K562 (cell line): Measurements from ENCODE around the gene FARSA. TPM values are rescaled to one million over a fixed set of nuclear protein-coding genes. Genes with fewer than 3 reads are reported as not detected.

Experiments
- ATAC-seq: fragments of 200-7000 bp; cut with Tn5 transposase; 3 replicates; pipeline ENCODE4 v1.9.1; 2020; ENCODE audit warnings: moderate library complexity
- Bru-seq: library from RNA; stranded (reverse); fragments of 400-500 nt; gene quantifications from one replicate; lab custom pipeline; 2021; lab: Mats Ljungman, UMichigan
- BruChase-seq, 2 experiments: library from RNA; stranded (reverse); fragments of 400-500 nt; gene quantifications; one replicate each; lab custom pipeline; 2021; lab: Mats Ljungman, UMichigan
- BruUV-seq: library from RNA; stranded (reverse); fragments of 400-500 nt; replicated peaks from 2 replicates; lab custom pipeline; 2021; lab: Mats Ljungman, UMichigan
- CTCF ChIA-PET: fragments of 300-600 bp; formaldehyde crosslinking; extraction: SDS; loops from one replicate; lab custom pipeline; 2021; ENCODE audit warnings: low intra/inter-chr PET ratio; lab: Yijun Ruan, JAX
- POLR2A ChIA-PET: fragments of 300-600, 350-650 bp; sonication (Branson Sonifier 250); formaldehyde crosslinking; extraction: SDS; loops from one replicate; lab custom pipeline; 2021; ENCODE audit warnings: antibody characterized with exemption, inconsistent platforms; lab: Yijun Ruan, JAX
- DNase-seq, 4 experiments: peaks; one replicate each; pipeline versions ENCODE4 v3.0.0 to v3.0.0-alpha.2; 2011 to 2018; ENCODE audit warnings: low spot score in 3 of 4, mixed read lengths in 3 of 4; ENCODE audit errors: extremely low read depth in 1 of 4
- FAIRE-seq: peaks from 2 replicates; lab custom pipeline; 2011; peaks lifted over from hg19 to GRCh38; lab: Jason Lieb, UNC
- H2AFZ ChIP-seq: 2 replicates; pipeline ENCODE4 v1.6.0; 2011; ENCODE audit warnings: low read depth, low read length, control low read depth, inconsistent platforms
- H3K27ac ChIP-seq: fragments of 200-600 bp; 3 replicates; pipeline ENCODE4 v1.8.0; 2011; ENCODE audit warnings: low read depth, mild to moderate bottlenecking, control low read depth, inconsistent platforms, low read length, moderate library complexity, mixed read lengths; ENCODE audit errors: extremely low read depth
- H3K27me3 ChIP-seq, 2 experiments: fragments of 300-600 bp in 1 of 2; 2 replicates in 1 of 2; 3 replicates in 1 of 2; pipeline versions ENCODE4 v1.6.0 to v1.8.0; 2011; ENCODE audit warnings: inconsistent platforms in 2 of 2, low read length in 2 of 2, mild to moderate bottlenecking in 1 of 2, mixed read lengths in 1 of 2, moderate library complexity in 1 of 2; ENCODE audit not compliant: control insufficient read depth in 2 of 2, insufficient read depth in 2 of 2
- H3K36me3 ChIP-seq: fragments of 300-600 bp; 3 replicates; pipeline ENCODE4 v1.8.0; 2011; ENCODE audit warnings: mild to moderate bottlenecking, low read length, inconsistent platforms; ENCODE audit not compliant: control insufficient read depth, insufficient read depth
- H3K4me1 ChIP-seq, 2 experiments: fragments of 200-600 bp in 1 of 2; replicated peaks in 1 of 2; 2 replicates in 1 of 2; 3 replicates in 1 of 2; pipeline versions ENCODE4 v1.5.1 to v1.8.0; 2011; ENCODE audit warnings: inconsistent platforms in 2 of 2, low read length in 2 of 2, mild to moderate bottlenecking in 1 of 2, mixed read lengths in 1 of 2, moderate library complexity in 1 of 2; ENCODE audit not compliant: control insufficient read depth in 2 of 2, insufficient read depth in 2 of 2
- H3K4me2 ChIP-seq: 2 replicates; pipeline ENCODE4 v1.6.1; 2011; ENCODE audit warnings: low read length, control low read depth, inconsistent platforms, mixed read lengths; ENCODE audit not compliant: insufficient read depth
- H3K4me3 ChIP-seq: fragments of 200-600 bp; sonication (generic), shearing (Covaris generic); 2 replicates; pipeline ENCODE4 v1.5.1; 2016; ENCODE audit warnings: control low read depth, inconsistent platforms
- H3K79me2 ChIP-seq: fragments of 200-600 bp; 3 replicates; pipeline ENCODE4 v1.8.0; 2011; ENCODE audit warnings: low read length, inconsistent platforms; ENCODE audit not compliant: control insufficient read depth, insufficient read depth
- H3K9ac ChIP-seq, 2 experiments: 2 replicates each; pipeline versions ENCODE4 v1.6.0 to v1.6.1; 2011; ENCODE audit warnings: low read depth in 2 of 2, low read length in 2 of 2, control low read depth in 1 of 2, inconsistent platforms in 1 of 2, mild to moderate bottlenecking in 1 of 2, mixed read lengths in 1 of 2; ENCODE audit not compliant: insufficient read depth in 1 of 2
- H3K9me1 ChIP-seq: one replicate; pipeline ENCODE4 v1.6.0; 2011; ENCODE audit warnings: inconsistent platforms, mild to moderate bottlenecking, low read length, moderate library complexity; ENCODE audit not compliant: control insufficient read depth, insufficient read depth
- H3K9me3 ChIP-seq: replicated peaks from 2 replicates; pipeline ENCODE4 v1.5.1; 2011; ENCODE audit warnings: low read depth, low read length, inconsistent platforms; ENCODE audit not compliant: control insufficient read depth, insufficient read depth
- H4K20me1 ChIP-seq: replicated peaks from 2 replicates; pipeline ENCODE4 v1.6.1; 2011; ENCODE audit warnings: low read length, inconsistent platforms, mixed read lengths; ENCODE audit not compliant: control insufficient read depth, insufficient read depth
- PRMT5 ChIP-seq: sonication (generic); formaldehyde crosslinking; IDR thresholded peaks from 2 replicates; pipeline ENCODE4 v1.5.0; 2020; ENCODE audit warnings: missing genetic modification reagents
- WGBS: fragments of 100-300 bp; shearing (Covaris generic); methylation state at CpG from one replicate; pipeline ENCODE4 v1.1.6; 2016; ENCODE audit warnings: low coverage, mixed read lengths; ENCODE audit not compliant: insufficient coverage; ENCODE audit errors: missing lambda C conversion rate; 5-methylcytosine and 5-hydroxymethylcytosine counted together
- in situ Hi-C: fragments of 300-500 bp; cut with MboI; formaldehyde crosslinking; loops from 4 replicates; pipeline ENCODE4 v1.15.0; 2018; ENCODE audit warnings: inconsistent platforms, mixed read lengths
- intact Hi-C: fragments of 100-400 bp; cut with micrococcal nuclease; formaldehyde crosslinking; loops from 2 replicates; pipeline ENCODE4 v1.14.2; 2022
- long read RNA-seq, 3 experiments: library from polyadenylated mRNA in 2 of 3; library from RNA in 1 of 3; unstranded in 2 of 3; stranded (forward) in 1 of 3; transcript quantifications; one replicate each; pipeline ENCODE4 v2.0.0, GENCODE V29; 2019 to 2022
- polyA minus RNA-seq, 3 experiments: library from RNA; depleted of rRNA, polyadenylated mRNA; stranded (reverse); fragments of >200 nt; gene quantifications; 2 replicates each; pipeline ENCODE4 v1.2.3, GENCODE V29; 2011
- polyA plus RNA-seq, 8 experiments: library from polyadenylated mRNA; depleted of rRNA in 4 of 8; stranded (reverse) in 5 of 8; unstranded in 3 of 8; fragments of >200 nt; fragmentation: Nextera tagmentation in 2 of 8; fragmentation: Illumina TruSeq in 1 of 8; extraction: Ambion mirVana in 2 of 8; extraction: Trizol in 1 of 8; gene quantifications; 2 replicates each; pipeline versions ENCODE4 v1.2.1 to v1.2.3, GENCODE V29; 2011 to 2014; ENCODE audit warnings: inconsistent platforms in 1 of 8, missing spikeins in 1 of 8
- total RNA-seq, 7 experiments: library from RNA; depleted of rRNA in 6 of 7; stranded (reverse); fragments of >200 nt in 6 of 7; fragmentation: Illumina TruSeq in 2 of 7; extraction: Trizol in 2 of 7; gene quantifications; 2 replicates each; pipeline versions ENCODE4 v1.2.1 to v1.2.3, GENCODE V29; 2011 to 2021; ENCODE audit warnings: low replicate concordance in 1 of 7
- TF ChIP-seq, protein P1 (sequence below): sonication (generic); formaldehyde crosslinking; IDR thresholded peaks from 2 replicates; pipeline ENCODE4 v1.8.1; 2023; ENCODE audit warnings: mild to moderate bottlenecking, missing genetic modification reagents
- TF ChIP-seq, protein P2 (sequence below): sonication (generic); formaldehyde crosslinking; IDR thresholded peaks from 2 replicates; pipeline ENCODE4 v1.8.0; 2022; ENCODE audit warnings: mild to moderate bottlenecking, missing genetic modification reagents

FARSA gene
- 40.0 and 119 TPM in 2 replicates for total RNA-seq (2011; cell fraction: chromatin; rRNA removed; ENCODE audit: low replicate concordance)
- 123 and 134 TPM in 2 replicates for total RNA-seq (2011; cell fraction: nucleolus; rRNA removed)
- 41.9 and 67.4 TPM in 2 replicates for total RNA-seq (2011; cell fraction: nucleoplasm; rRNA removed)
- total RNA-seq (2014; rRNA removed) (186 and 188 TPM in 2 replicates), total RNA-seq (2014; rRNA removed; fragmentation: Illumina TruSeq; extraction: Trizol) (23.7 and 36.8 TPM in 2 replicates), total RNA-seq (2015; rRNA removed; fragmentation: Illumina TruSeq; extraction: Trizol) (89.6 and 102 TPM in 2 replicates), total RNA-seq (2021) (237 TPM in 2 replicates), polyA plus RNA-seq (2011; rRNA removed) (25.2 and 39.6 TPM in 2 replicates), polyA plus RNA-seq (2014; fragmentation: Illumina TruSeq; extraction: Trizol) (173 and 186 TPM in 2 replicates), polyA plus RNA-seq (2014; fragmentation: Nextera tagmentation; extraction: Ambion mirVana) (10 to 100 TPM; 32.6 to 40.0 TPM), polyA plus RNA-seq (2014; rRNA removed) (117 and 142 TPM in 2 replicates), polyA minus RNA-seq (2011; rRNA and poly(A)+ RNA removed) (10.9 and 13.1 TPM in 2 replicates), Bru-seq, nascent RNA (percentile 88 among the genes with signal in this experiment), BruChase-seq, experiment 1, labeled RNA remaining after a 2-hour chase (percentile 76 among the genes with signal in this experiment), BruChase-seq, experiment 2, labeled RNA remaining after a 6-hour chase (percentile 77 among the genes with signal in this experiment)
- polyA plus RNA-seq (2011; cell fraction: cytosol; rRNA removed), result 37.9 and 94.3 TPM in 2 replicates
- polyA plus RNA-seq (2011; cell fraction: nucleus; rRNA removed), result 112 and 187 TPM in 2 replicates
- polyA plus RNA-seq (2012), result 137 and 208 TPM in 2 replicates
- polyA minus RNA-seq (2011; cell fraction: cytosol; rRNA and poly(A)+ RNA removed), result 49.3 and 54.1 TPM in 2 replicates
- 39.9 and 40.1 TPM in 2 replicates for polyA minus RNA-seq (2011; cell fraction: nucleus; rRNA and poly(A)+ RNA removed)
- long read RNA-seq, experiment 1, transcript FARSA-201 (13 exons, 1,814 nt), result major isoform, 379 of 1,233 reads
- long read RNA-seq, experiment 1, partial matches to known transcripts, result 790 of 1,233 reads
- long read RNA-seq, experiment 1, other reads (novel, unspliced or antisense), result 62 of 1,233 reads
- long read RNA-seq, experiment 2, transcript FARSA-201 (13 exons, 1,814 nt), result major isoform, 122 of 304 reads
- long read RNA-seq, experiment 2, partial matches to known transcripts, result 145 of 304 reads
- long read RNA-seq, experiment 2, other reads (novel, unspliced or antisense), result 33 of 304 reads
- long read RNA-seq, experiment 3, transcript FARSA-201 (13 exons, 1,814 nt), result major isoform, 544 of 606 reads
- long read RNA-seq, experiment 3, partial matches to known transcripts, result 27 of 606 reads
- long read RNA-seq, experiment 3, other reads (novel, unspliced or antisense), result 35 of 606 reads

DNA sequence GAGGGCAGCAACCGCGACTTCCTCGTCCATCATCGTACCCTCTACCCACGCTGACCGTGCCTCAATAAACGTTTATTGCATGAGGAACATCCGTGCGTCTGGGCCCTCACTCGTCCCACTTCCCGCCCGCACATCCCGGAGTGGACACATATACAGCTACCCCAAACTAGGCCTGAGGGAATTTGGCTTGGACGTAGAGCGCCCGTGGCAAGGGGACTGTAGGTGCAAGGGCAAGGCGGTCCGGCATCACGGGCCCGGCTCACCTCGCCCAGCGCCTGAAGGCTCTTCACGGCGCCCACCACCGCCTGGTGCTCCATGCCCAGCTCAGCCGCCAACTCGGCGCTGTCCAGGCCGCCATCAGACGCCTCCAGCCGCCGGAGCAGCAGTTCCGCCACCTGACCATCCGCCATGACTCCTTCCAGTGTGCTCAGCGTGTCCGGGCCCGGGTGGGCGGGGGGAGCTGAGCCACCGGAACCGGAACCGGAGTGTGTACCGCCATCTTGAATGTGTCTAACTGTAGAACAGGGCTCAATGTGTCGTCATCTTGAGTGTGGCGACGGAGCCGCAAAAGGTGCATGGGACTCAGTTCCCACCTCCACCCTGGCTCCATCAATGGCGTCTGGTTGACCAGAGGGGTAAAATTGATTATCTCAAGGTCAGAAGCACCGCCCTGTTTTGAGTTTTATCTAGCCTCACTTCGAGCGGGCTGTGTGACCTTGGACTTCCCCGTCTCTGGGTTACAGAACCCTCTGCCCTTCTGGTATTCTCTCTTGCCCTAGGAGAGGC is at the start of gene FARSA:
Gene FARSA, minus strand, starts transcription at position 425 of the 786 bp plus-strand sequence. Its CDS starts 15 bp downstream, at position 410.
- Histone ChIP-seq H3K9me1 (no peaks in the 10 kb centered on the region), H3K36me3 (peaks cover 39% of the 10 kb centered on the region), H3K27ac (peak within 1 kb of the TSS; percentile 96), H3K4me3 (peak within 1 kb of the TSS; percentile 86), H2AFZ (peak within 1 kb of the TSS; percentile 97), H4K20me1 (no peaks in the 10 kb centered on the region; the same call in 1 of the 2 replicates), H3K27me3 (no peaks in the 10 kb centered on the region), H3K4me2 (peak within 1 kb of the TSS; percentile 98), H3K4me1 (peaks cover 29 to 46% of the 10 kb centered on the region in 2 experiments), H3K9ac (peak within 1 kb of the TSS; percentile 94 to 97), H3K9me3 (no peaks in the 10 kb centered on the region), H3K79me2 (peaks cover 58% of the 10 kb centered on the region)
- BruUV-seq, result TSS peak; percentile 72
- intact Hi-C loops (no loop called here), in situ Hi-C loops (no loop called here)
- ATAC-seq (peak; percentile 85), FAIRE-seq (peak; percentile 97), DNase-seq (peak; percentile 82 to 96 (median 86))
- CTCF ChIA-PET, result no interaction called here
- under 1% methylated on average over 49 of the region's 51 CpGs for WGBS
- POLR2A ChIA-PET, result interaction anchor here (0.6 to 2.1 kb wide), 13 partner anchors 9 to 174 kb away, joined by 3 to 10 read pairs (median 3); partner anchors contain the start of genes DNASE2, GADD45GIP1, GCDH and RAD23A
- TF ChIP-seq, protein P1, sequence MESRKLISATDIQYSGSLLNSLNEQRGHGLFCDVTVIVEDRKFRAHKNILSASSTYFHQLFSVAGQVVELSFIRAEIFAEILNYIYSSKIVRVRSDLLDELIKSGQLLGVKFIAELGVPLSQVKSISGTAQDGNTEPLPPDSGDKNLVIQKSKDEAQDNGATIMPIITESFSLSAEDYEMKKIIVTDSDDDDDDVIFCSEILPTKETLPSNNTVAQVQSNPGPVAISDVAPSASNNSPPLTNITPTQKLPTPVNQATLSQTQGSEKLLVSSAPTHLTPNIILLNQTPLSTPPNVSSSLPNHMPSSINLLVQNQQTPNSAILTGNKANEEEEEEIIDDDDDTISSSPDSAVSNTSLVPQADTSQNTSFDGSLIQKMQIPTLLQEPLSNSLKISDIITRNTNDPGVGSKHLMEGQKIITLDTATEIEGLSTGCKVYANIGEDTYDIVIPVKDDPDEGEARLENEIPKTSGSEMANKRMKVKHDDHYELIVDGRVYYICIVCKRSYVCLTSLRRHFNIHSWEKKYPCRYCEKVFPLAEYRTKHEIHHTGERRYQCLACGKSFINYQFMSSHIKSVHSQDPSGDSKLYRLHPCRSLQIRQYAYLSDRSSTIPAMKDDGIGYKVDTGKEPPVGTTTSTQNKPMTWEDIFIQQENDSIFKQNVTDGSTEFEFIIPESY, result no peak
- TF ChIP-seq, protein P2, sequence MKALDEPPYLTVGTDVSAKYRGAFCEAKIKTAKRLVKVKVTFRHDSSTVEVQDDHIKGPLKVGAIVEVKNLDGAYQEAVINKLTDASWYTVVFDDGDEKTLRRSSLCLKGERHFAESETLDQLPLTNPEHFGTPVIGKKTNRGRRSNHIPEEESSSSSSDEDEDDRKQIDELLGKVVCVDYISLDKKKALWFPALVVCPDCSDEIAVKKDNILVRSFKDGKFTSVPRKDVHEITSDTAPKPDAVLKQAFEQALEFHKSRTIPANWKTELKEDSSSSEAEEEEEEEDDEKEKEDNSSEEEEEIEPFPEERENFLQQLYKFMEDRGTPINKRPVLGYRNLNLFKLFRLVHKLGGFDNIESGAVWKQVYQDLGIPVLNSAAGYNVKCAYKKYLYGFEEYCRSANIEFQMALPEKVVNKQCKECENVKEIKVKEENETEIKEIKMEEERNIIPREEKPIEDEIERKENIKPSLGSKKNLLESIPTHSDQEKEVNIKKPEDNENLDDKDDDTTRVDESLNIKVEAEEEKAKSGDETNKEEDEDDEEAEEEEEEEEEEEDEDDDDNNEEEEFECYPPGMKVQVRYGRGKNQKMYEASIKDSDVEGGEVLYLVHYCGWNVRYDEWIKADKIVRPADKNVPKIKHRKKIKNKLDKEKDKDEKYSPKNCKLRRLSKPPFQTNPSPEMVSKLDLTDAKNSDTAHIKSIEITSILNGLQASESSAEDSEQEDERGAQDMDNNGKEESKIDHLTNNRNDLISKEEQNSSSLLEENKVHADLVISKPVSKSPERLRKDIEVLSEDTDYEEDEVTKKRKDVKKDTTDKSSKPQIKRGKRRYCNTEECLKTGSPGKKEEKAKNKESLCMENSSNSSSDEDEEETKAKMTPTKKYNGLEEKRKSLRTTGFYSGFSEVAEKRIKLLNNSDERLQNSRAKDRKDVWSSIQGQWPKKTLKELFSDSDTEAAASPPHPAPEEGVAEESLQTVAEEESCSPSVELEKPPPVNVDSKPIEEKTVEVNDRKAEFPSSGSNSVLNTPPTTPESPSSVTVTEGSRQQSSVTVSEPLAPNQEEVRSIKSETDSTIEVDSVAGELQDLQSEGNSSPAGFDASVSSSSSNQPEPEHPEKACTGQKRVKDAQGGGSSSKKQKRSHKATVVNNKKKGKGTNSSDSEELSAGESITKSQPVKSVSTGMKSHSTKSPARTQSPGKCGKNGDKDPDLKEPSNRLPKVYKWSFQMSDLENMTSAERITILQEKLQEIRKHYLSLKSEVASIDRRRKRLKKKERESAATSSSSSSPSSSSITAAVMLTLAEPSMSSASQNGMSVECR (CRISPR knock-in tag), result peak; percentile 97
- no peak for TF ChIP-seq PRMT5 (CRISPR knock-in tag)
